HCT116 (cell line): ENCODE data around the gene SMIM35.

Source experiments
- CEBPB ChIP-seq: IDR thresholded peaks from 2 replicates; pipeline ENCODE4 v1.6.1; 2012; ENCODE audit warnings: low read depth
- CTCF ChIP-seq, 3 experiments: fragments of 200-600 bp in 1 of 3; sonication (generic) in 1 of 3; IDR thresholded peaks in 2 of 3; conservative IDR thresholded peaks in 1 of 3; 2 replicates each; pipeline ENCODE4 v1.5.1; 2012 to 2017; ENCODE audit warnings: low read depth in 2 of 3, low read length in 2 of 3, antibody characterized with exemption in 1 of 3, borderline replicate concordance in 1 of 3, control low read depth in 1 of 3, mild to moderate bottlenecking in 1 of 3, mixed read lengths in 1 of 3, mixed run types in 1 of 3, moderate library complexity in 1 of 3; ENCODE audit not compliant: insufficient read depth in 1 of 3
- EZH2 ChIP-seq: fragments of 200-600 bp; sonication (generic); IDR thresholded peaks from 2 replicates; pipeline ENCODE4 v1.6.1; 2017; ENCODE audit warnings: antibody characterized with exemption, mixed run types
- EZH2phosphoT487 ChIP-seq: fragments of 200-600 bp; IDR thresholded peaks from 2 replicates; pipeline ENCODE4 v1.6.1; 2018; ENCODE audit warnings: antibody characterized with exemption, borderline replicate concordance
- MAX ChIP-seq: IDR thresholded peaks from 2 replicates; pipeline ENCODE4 v1.6.1; 2012
- POLR2A ChIP-seq: IDR thresholded peaks from 2 replicates; pipeline ENCODE4 v1.7.0; 2011; ENCODE audit warnings: borderline replicate concordance; ENCODE audit not compliant: insufficient read depth, insufficient read length; ENCODE audit errors: extremely low read depth
- POLR2AphosphoS5 ChIP-seq: IDR thresholded peaks from 2 replicates; pipeline ENCODE4 v1.6.1; 2011; ENCODE audit warnings: mild to moderate bottlenecking, low read depth, low read length, moderate library complexity
- RAD21 ChIP-seq: IDR thresholded peaks from 2 replicates; pipeline ENCODE4 v1.6.1; 2012; ENCODE audit warnings: low read depth, mild to moderate bottlenecking
- SIN3A ChIP-seq: IDR thresholded peaks from 2 replicates; pipeline ENCODE4 v1.6.1; 2012; ENCODE audit warnings: low read depth
- TCF7L2 ChIP-seq: IDR thresholded peaks from 2 replicates; pipeline ENCODE4 v1.7.0; 2011; ENCODE audit warnings: borderline replicate concordance, inconsistent platforms; ENCODE audit not compliant: insufficient read depth, insufficient read length; ENCODE audit errors: extremely low read depth
- YY1 ChIP-seq: IDR thresholded peaks from 2 replicates; pipeline ENCODE4 v1.6.1; 2011; ENCODE audit warnings: low read length, low read depth, moderate library complexity, mild to moderate bottlenecking; ENCODE audit not compliant: insufficient replicate concordance; ENCODE audit errors: extremely low read depth
- ZBTB33 ChIP-seq: IDR thresholded peaks from 2 replicates; pipeline ENCODE4 v1.6.1; 2011; ENCODE audit warnings: mild to moderate bottlenecking, low read length, moderate library complexity; ENCODE audit not compliant: insufficient replicate concordance; ENCODE audit errors: extremely low read depth
- ZFX ChIP-seq: fragments of 450-650 bp; IDR thresholded peaks from 2 replicates; pipeline ENCODE4 v1.6.1; 2017
- ZNF274 ChIP-seq: fragments of 200-500 bp; sonication (Bioruptor generic); IDR thresholded peaks from 2 replicates; pipeline ENCODE4 v1.6.1; 2014; ENCODE audit warnings: mild to moderate bottlenecking, low read depth, low read length, inconsistent platforms

- TF ChIP-seq POLR2A (no peak), YY1 (no peak), EZH2phosphoT487 (no peak), RAD21 (no peak), CTCF (IDR thresholded peaks at IDR 0.05 in 2 of 3, conservative IDR thresholded peaks at IDR 0.05 in 1 of 3; ENCODE audit: borderline replicate concordance in 1 of 3, insufficient read depth in 1 of 3, low read depth in 2 of 3, low read length in 2 of 3) (no peak), EZH2 (no peak), SIN3A (no peak), POLR2AphosphoS5 (no peak), TCF7L2 (no peak), ZNF274 (no peak), CEBPB (no peak), ZBTB33 (no peak), ZFX (no peak), MAX (no peak)
Observed at GRCh38 chr11:118048472-118049370, 38.0 kb downstream of the SMIM35 start.
